NCI-H446 (cell line): ENCODE measurements around the gene ORC3.
A peak's percentile ranks its signal among the peaks of the same experiment; 100 is the strongest.
"Not testable (repeated sequence)": the region's sequence is repeated elsewhere in the genome, so short reads cannot be mapped to it uniquely, and the experiment has no call there.

Experiments used
- DNase-seq, 2 experiments: peaks; one replicate each; lab custom pipeline; 2025; lab: John Stamatoyannopoulos, UW

Gene ORC3

GRCh38 chr6:87697581-87698546, 107.9 kb downstream of the ORC3 start:
- peak; percentile 30 to 72 for DNase-seq

- no peak for DNase-seq
Observed at GRCh38 chr6:87698547-87699006, 108.6 kb downstream of the ORC3 start.

GRCh38 chr6:87699576-87699975, 109.6 kb downstream of the ORC3 start:
- DNase-seq: no peak

GRCh38 chr6:87700397-87701343, 110.7 kb downstream of the ORC3 start:
- peak in 1 of 2 experiments; percentile 24 for DNase-seq

- DNase-seq: no peak
Observed at GRCh38 chr6:87701344-87701675, 111.4 kb downstream of the ORC3 start.

GRCh38 chr6:87701676-87702588, 112.0 kb downstream of the ORC3 start, which contains the start of gene AKIRIN2:
Gene AKIRIN2 (minus strand): TSS chr6:87702233. CDS start chr6:87701684, 549 bp downstream.
- peak; percentile 95 to 97 for DNase-seq

GRCh38 chr6:87702589-87702945, 112.6 kb downstream of the ORC3 start:
- no peak for DNase-seq

GRCh38 chr6:87703039-87703438, 113.1 kb downstream of the ORC3 start:
- not testable (repeated sequence) for DNase-seq

GRCh38 chr6:87705070-87705691, 115.2 kb downstream of the ORC3 start:
- no peak for DNase-seq

GRCh38 chr6:87706187-87706966, 116.4 kb downstream of the ORC3 start:
- DNase-seq: no peak

GRCh38 chr6:87708581-87709427, 118.9 kb downstream of the ORC3 start:
- not testable (repeated sequence) for DNase-seq

GRCh38 chr6:87710090-87710489, 120.2 kb downstream of the ORC3 start:
- DNase-seq: no peak

GRCh38 chr6:87712713-87713112, 122.8 kb downstream of the ORC3 start:
- not testable (repeated sequence) for DNase-seq

GRCh38 chr6:87714093-87714842, 124.3 kb downstream of the ORC3 start:
- DNase-seq: no peak
